ENCODE results near the gene SPOCK1. TPM values are rescaled to one million over a fixed set of nuclear protein-coding genes. Genes with fewer than 3 reads are reported as not detected.
A peak's percentile ranks its signal among the peaks of the same experiment; 100 is the strongest.

Gene SPOCK1
- total RNA-seq, 4 donors from 2014 or later: 8.6 to 34.8 (median 13.2) TPM

GRCh38 chr5:137142764-137143605, 356.1 kb downstream of the SPOCK1 start:
- 60 to 72% methylated on average over 2 to 7 of the region's 7 CpGs for WGBS, 2 donors (ENCODE audit: low coverage in 1 of 2)
- Histone ChIP-seq H3K4me3 (no peak overlapping the region), H3K36me3 (no peaks in the 10 kb centered on the region), H3K27me3 (no peaks in the 10 kb centered on the region), H3K4me1 (peaks cover 0 to 15% (median 0%) of the 10 kb centered on the region in 4 donors), H3K27ac (no peak overlapping the region), H3K9me3 (no peaks in the 10 kb centered on the region)
- in situ Hi-C loops (cut with MboI; ENCODE audit: low pct_ligation_motif_present in 1 of 4, low pct_unique_long_range_greater_than_20kb in 1 of 4, low sequenced_read_pairs in 3 of 4) (no loop called here), intact Hi-C loops (cut with DNase I; ENCODE audit: low total_unique reads) (no loop called here)
- no peak for TF ChIP-seq CTCF (IDR thresholded peaks at IDR 0.05)
- peak in 1 of 3 donors; percentile 24 for TF ChIP-seq POLR2AphosphoS5 (IDR thresholded peaks at IDR 0.05)
- DNase-seq: peak; percentile 11

GRCh38 chr5:137142346-137142745, 356.8 kb downstream of the SPOCK1 start:
- Histone ChIP-seq H3K4me1 (peaks cover 0 to 15% (median 0%) of the 10 kb centered on the region in 4 donors), H3K36me3 (no peaks in the 10 kb centered on the region), H3K27ac (peak overlapping the region in 2 of 4 donors; percentile 16 to 48), H3K4me3 (no peak overlapping the region), H3K27me3 (no peaks in the 10 kb centered on the region), H3K9me3 (no peaks in the 10 kb centered on the region)
- intact Hi-C loops (cut with DNase I; ENCODE audit: low total_unique reads) (no loop called here), in situ Hi-C loops (cut with MboI; ENCODE audit: low pct_ligation_motif_present in 1 of 4, low pct_unique_long_range_greater_than_20kb in 1 of 4, low sequenced_read_pairs in 3 of 4) (no loop called here)
- DNase-seq: no peak
- TF ChIP-seq CTCF (IDR thresholded peaks at IDR 0.05) (no peak), EP300 (IDR thresholded peaks at IDR 0.05; ENCODE audit: low read depth) (no peak), POLR2A (IDR thresholded peaks at IDR 0.05) (no peak), POLR2AphosphoS5 (IDR thresholded peaks at IDR 0.05) (no peak)
- 27 to 80% methylated on average over 1 to 3 of the region's 3 CpGs for WGBS, 2 donors (ENCODE audit: low coverage in 1 of 2)

- Histone ChIP-seq H3K36me3 (no peaks in the 10 kb centered on the region), H3K27me3 (no peaks in the 10 kb centered on the region), H3K9me3 (no peaks in the 10 kb centered on the region), H3K4me3 (no peak overlapping the region), H3K4me1 (peaks cover 0 to 15% (median 0%) of the 10 kb centered on the region in 4 donors), H3K27ac (peak overlapping the region in 1 of 4 donors; percentile 48)
- in situ Hi-C loops (cut with MboI; ENCODE audit: low pct_ligation_motif_present in 1 of 4, low pct_unique_long_range_greater_than_20kb in 1 of 4, low sequenced_read_pairs in 3 of 4) (no loop called here), intact Hi-C loops (cut with DNase I; ENCODE audit: low total_unique reads) (no loop called here)
- TF ChIP-seq POLR2AphosphoS5 (IDR thresholded peaks at IDR 0.05): no peak
- no peak for TF ChIP-seq CTCF (IDR thresholded peaks at IDR 0.05)
- TF ChIP-seq POLR2A (IDR thresholded peaks at IDR 0.05): no peak
- TF ChIP-seq EP300 (IDR thresholded peaks at IDR 0.05; ENCODE audit: low read depth): no peak
- WGBS, 2 donors (ENCODE audit: low coverage in 1 of 2): 52% methylated on average over 3 of the region's 3 CpGs; no CpG with 5 or more reads in 1 of the 2 donors
- no peak for DNase-seq
Observed at GRCh38 chr5:137141779-137142178, 357.3 kb downstream of the SPOCK1 start.

GRCh38 chr5:137136991-137137632, 362.0 kb downstream of the SPOCK1 start:
- Histone ChIP-seq H3K27me3 (no peaks in the 10 kb centered on the region), H3K4me1 (peaks cover 0 to 11% (median 0%) of the 10 kb centered on the region in 4 donors), H3K4me3 (no peak overlapping the region), H3K27ac (no peak overlapping the region), H3K36me3 (no peaks in the 10 kb centered on the region), H3K9me3 (no peaks in the 10 kb centered on the region)
- 49 to 60% methylated on average over 1 to 3 of the region's 3 CpGs for WGBS, 2 donors (ENCODE audit: low coverage in 1 of 2)
- in situ Hi-C loops (cut with MboI; ENCODE audit: low pct_ligation_motif_present in 1 of 4, low pct_unique_long_range_greater_than_20kb in 1 of 4, low sequenced_read_pairs in 3 of 4): no loop called here
- intact Hi-C loops (cut with DNase I; ENCODE audit: low total_unique reads): no loop called here
- TF ChIP-seq POLR2A (IDR thresholded peaks at IDR 0.05) (no peak), EP300 (IDR thresholded peaks at IDR 0.05; ENCODE audit: low read depth) (no peak), CTCF (IDR thresholded peaks at IDR 0.05) (no peak), POLR2AphosphoS5 (IDR thresholded peaks at IDR 0.05) (no peak)
- no peak for DNase-seq

Data from transverse colon (tissue), 4 donors.